HepG2 (cell line): ENCODE data around the gene ZNF747. TPM values are rescaled to one million over a fixed set of nuclear protein-coding genes. Genes with fewer than 3 reads are reported as not detected.
A peak's percentile ranks its signal among the peaks of the same experiment; 100 is the strongest.

Source experiments
- ATF7-NPFF ChIP-seq: sonication (generic); formaldehyde crosslinking; IDR thresholded peaks from 2 replicates; pipeline ENCODE4 v1.8.1; 2023; ENCODE audit warnings: mild to moderate bottlenecking, low read depth, missing genetic modification reagents, moderate library complexity
- E2F1 ChIP-seq: sonication (generic); formaldehyde crosslinking; IDR thresholded peaks from 2 replicates; pipeline ENCODE4 v1.5.0; 2020; ENCODE audit warnings: missing genetic modification reagents
- EHMT2 ChIP-seq: fragments of 200-600 bp; sonication (generic); IDR thresholded peaks from 2 replicates; pipeline ENCODE4 v1.7.0; 2017; ENCODE audit warnings: antibody characterized with exemption, low read depth, low read length, borderline replicate concordance
- ETS1 ChIP-seq: sonication (generic); formaldehyde crosslinking; IDR thresholded peaks from 2 replicates; pipeline ENCODE4 v1.4.0; 2020; ENCODE audit warnings: missing genetic modification reagents
- HCFC1 ChIP-seq: fragments of 150-350 bp; IDR thresholded peaks from 2 replicates; pipeline ENCODE4 v1.6.1; 2014; ENCODE audit warnings: low read depth, low read length
- HDAC1 ChIP-seq: sonication (generic); formaldehyde crosslinking; IDR thresholded peaks from 2 replicates; pipeline ENCODE4 v1.5.1; 2020; ENCODE audit warnings: mild to moderate bottlenecking, missing genetic modification reagents
- KDM5A ChIP-seq: fragments of 200-600 bp; sonication (generic); IDR thresholded peaks from 2 replicates; pipeline ENCODE4 v1.7.0; 2018; ENCODE audit warnings: antibody characterized with exemption, mild to moderate bottlenecking, low read length, borderline replicate concordance
- MLLT10 ChIP-seq: sonication (generic); formaldehyde crosslinking; IDR thresholded peaks from 2 replicates; pipeline ENCODE4 v1.4.0; 2020; ENCODE audit warnings: missing genetic modification reagents
- PAWR ChIP-seq: sonication (generic); formaldehyde crosslinking; IDR thresholded peaks from 2 replicates; pipeline ENCODE4 v1.4.0; 2020; ENCODE audit warnings: missing genetic modification reagents, mild to moderate bottlenecking, borderline replicate concordance
- RARG ChIP-seq: sonication (generic); formaldehyde crosslinking; IDR thresholded peaks from 2 replicates; pipeline ENCODE4 v1.4.0; 2020; ENCODE audit warnings: low read depth, mild to moderate bottlenecking, missing genetic modification reagents
- REL ChIP-seq: sonication (generic); formaldehyde crosslinking; conservative IDR thresholded peaks from 2 replicates; pipeline ENCODE4 v1.8.0; 2022; ENCODE audit warnings: mild to moderate bottlenecking, missing genetic modification reagents, moderate library complexity
- RFX1 ChIP-seq: fragments of 450-650 bp; IDR thresholded peaks from 2 replicates; pipeline ENCODE4 v1.6.1; 2017
- SCMH1 ChIP-seq: sonication (generic); formaldehyde crosslinking; IDR thresholded peaks from 2 replicates; pipeline ENCODE4 v1.9.0; 2021; ENCODE audit warnings: missing genetic modification reagents, mild to moderate bottlenecking, borderline replicate concordance
- SOX13 ChIP-seq, 3 experiments: fragments of 450-650 bp in 1 of 3; sonication (generic) in 1 of 3; formaldehyde crosslinking in 1 of 3; IDR thresholded peaks in 2 of 3; conservative IDR thresholded peaks in 1 of 3; 2 replicates each; pipeline versions ENCODE4 v1.5.0 to v1.6.1; 2016 to 2020; ENCODE audit warnings: antibody characterized with exemption in 1 of 3, mild to moderate bottlenecking in 1 of 3, missing compliant biosample characterization in 1 of 3, missing genetic modification reagents in 1 of 3, moderate library complexity in 1 of 3
- TRAFD1 ChIP-seq: sonication (generic); formaldehyde crosslinking; IDR thresholded peaks from 2 replicates; pipeline ENCODE4 v1.5.1; 2020; ENCODE audit warnings: missing genetic modification reagents, mild to moderate bottlenecking, borderline replicate concordance
- TSC22D2 ChIP-seq: sonication (generic); formaldehyde crosslinking; IDR thresholded peaks from 2 replicates; pipeline ENCODE4 v1.5.1; 2020; ENCODE audit warnings: missing genetic modification reagents, mild to moderate bottlenecking, borderline replicate concordance
- ZFP36L2 ChIP-seq: sonication (generic); formaldehyde crosslinking; IDR thresholded peaks from 2 replicates; pipeline ENCODE4 v1.4.0; 2020; ENCODE audit warnings: missing genetic modification reagents
- ZNF143 ChIP-seq: sonication (generic); formaldehyde crosslinking; IDR thresholded peaks from 2 replicates; pipeline ENCODE4 v1.4.0; 2020; ENCODE audit warnings: missing genetic modification reagents
- ZNF331 ChIP-seq: sonication (generic); formaldehyde crosslinking; IDR thresholded peaks from 2 replicates; pipeline ENCODE4 v1.4.0; 2020; ENCODE audit warnings: missing genetic modification reagents
- ZNF33B ChIP-seq: sonication (generic); formaldehyde crosslinking; IDR thresholded peaks from 2 replicates; pipeline ENCODE4 v1.5.1; 2020; ENCODE audit warnings: mild to moderate bottlenecking, missing genetic modification reagents
- ZNF746 ChIP-seq: sonication (generic); formaldehyde crosslinking; IDR thresholded peaks from 2 replicates; pipeline ENCODE4 v1.8.0; 2022; ENCODE audit warnings: mild to moderate bottlenecking, missing genetic modification reagents
- polyA plus RNA-seq, 8 experiments: library from polyadenylated mRNA; depleted of rRNA in 3 of 8; stranded (reverse) in 7 of 8; unstranded in 1 of 8; fragments of >200 nt; fragmentation: Illumina TruSeq in 4 of 8; extraction: Trizol in 4 of 8; gene quantifications; 2 replicates each; pipeline versions ENCODE4 v1.2.1 to v1.2.3, GENCODE V29; 2011 to 2016; ENCODE audit warnings: low read depth in 4 of 8, missing spikeins in 1 of 8, mixed read lengths in 1 of 8; ENCODE audit not compliant: insufficient read depth in 1 of 8
- total RNA-seq, 5 experiments: library from RNA; depleted of rRNA; stranded (reverse); fragments of >200 nt; fragmentation: Illumina TruSeq; extraction: Trizol; gene quantifications; 2 replicates each; pipeline ENCODE4 v1.2.3, GENCODE V29; 2016; ENCODE audit warnings: low read depth in 1 of 5
- TF ChIP-seq, protein P1 (sequence below): IDR thresholded peaks from 2 replicates; pipeline ENCODE4 v1.6.1; 2016; ENCODE audit warnings: missing biosample characterization, missing genetic modification reagents, low read depth
- TF ChIP-seq, protein P2 (sequence below): sonication (generic); formaldehyde crosslinking; IDR thresholded peaks from 2 replicates; pipeline ENCODE4 v1.5.0; 2020; ENCODE audit warnings: missing genetic modification reagents

ZNF747 gene
- total and polyA plus RNA-seq, 2 of the 13 experiments (the other 11 are each of a cell fraction or from before 2014, with no cell fraction given), result 7.2 to 10.2 TPM

DNA sequence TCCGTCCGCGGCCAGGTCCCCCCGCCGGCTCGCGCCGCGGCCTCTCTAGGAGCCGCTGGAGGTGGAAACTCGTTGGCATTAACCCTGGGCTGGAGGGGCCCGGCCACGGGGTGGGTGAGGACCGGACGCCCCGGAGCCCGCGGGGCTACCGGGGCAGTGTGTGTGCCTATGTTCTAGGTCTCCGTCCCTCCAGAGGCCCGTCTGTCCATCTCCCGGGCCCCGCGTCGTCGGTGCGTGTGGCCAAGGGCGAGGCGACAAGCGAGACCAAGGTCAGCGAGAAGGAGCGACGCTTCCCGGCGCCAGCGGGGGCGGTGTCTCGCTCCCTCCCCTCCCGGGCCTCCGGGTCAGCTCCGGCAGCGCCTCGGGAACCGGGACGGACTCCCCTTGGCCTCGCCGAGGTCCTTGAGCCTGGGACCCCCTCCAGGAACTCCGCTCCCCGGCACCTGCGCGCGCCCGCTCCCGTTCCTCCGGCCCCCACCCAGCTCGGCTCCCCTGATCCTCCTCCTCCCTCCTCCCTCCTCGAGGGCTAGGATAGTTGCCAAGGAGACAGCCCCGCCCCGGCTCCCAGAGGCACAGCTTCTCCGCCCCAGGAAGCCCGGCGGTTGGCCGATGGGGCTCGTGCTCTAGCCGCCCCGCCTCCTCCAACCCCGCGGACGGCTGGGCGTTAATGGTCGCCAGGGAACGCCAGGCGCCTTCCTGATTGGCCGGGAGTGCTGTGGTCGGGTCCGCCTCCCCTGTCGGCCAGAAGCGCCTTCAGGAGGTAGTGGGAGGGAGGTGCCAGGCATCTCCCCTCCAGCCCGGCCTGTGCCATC is 7.6 kb downstream of the ZNF747 start (continued):
- TF ChIP-seq, protein P1, sequence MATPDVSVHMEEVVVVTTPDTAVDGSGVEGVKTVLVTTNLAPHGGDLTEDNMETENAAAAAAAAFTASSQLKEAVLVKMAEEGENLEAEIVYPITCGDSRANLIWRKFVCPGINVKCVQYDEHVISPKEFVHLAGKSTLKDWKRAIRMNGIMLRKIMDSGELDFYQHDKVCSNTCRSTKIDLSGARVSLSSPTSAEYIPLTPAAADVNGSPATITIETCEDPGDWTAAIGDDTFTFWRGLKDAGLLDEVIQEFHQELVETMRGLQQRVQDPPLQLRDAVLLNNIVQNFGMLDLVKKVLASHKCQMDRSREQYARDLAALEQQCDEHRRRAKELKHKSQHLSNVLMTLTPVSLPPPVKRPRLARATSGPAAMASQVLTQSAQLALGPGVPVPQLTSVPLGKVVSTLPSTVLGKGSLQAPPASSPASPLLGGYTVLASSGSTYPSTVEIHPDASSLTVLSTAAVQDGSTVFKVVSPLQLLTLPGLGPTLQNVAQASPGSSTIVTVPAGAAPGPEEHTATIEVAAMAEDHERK, result no peak
- TF ChIP-seq ZNF143 (CRISPR knock-in tag) (peak; percentile 49; the same call in 1 of the 2 replicates), KDM5A (peak; percentile 88; the same call in 1 of the 2 replicates), SOX13 (IDR thresholded peaks at IDR 0.05) (no peak), SOX13 (CRISPR knock-in tag; conservative IDR thresholded peaks at IDR 0.05 in 1 of 2, IDR thresholded peaks at IDR 0.05 in 1 of 2) (no peak; a peak in 1 of 4 replicates), HDAC1 (CRISPR knock-in tag) (peak; percentile 72), ATF7-NPFF (CRISPR knock-in tag) (peak; percentile 57; the same call in 1 of the 2 replicates), TRAFD1 (peak; percentile 66; the same call in 1 of the 2 replicates), SCMH1 (CRISPR knock-in tag) (no peak), RARG (no peak), PAWR (CRISPR knock-in tag) (no peak), HCFC1 (peak; percentile 76), TSC22D2 (CRISPR knock-in tag) (peak; percentile 64), E2F1 (CRISPR knock-in tag) (no peak), EHMT2 (no peak), RFX1 (peak; percentile 98), ETS1 (no peak), ZFP36L2 (CRISPR knock-in tag) (no peak), ZNF33B (CRISPR knock-in tag) (no peak; the same call in 1 of the 2 replicates), ZNF746 (CRISPR knock-in tag) (peak; percentile 70; the same call in 1 of the 2 replicates), MLLT10 (CRISPR knock-in tag) (no peak), REL (CRISPR knock-in tag) (peak; percentile 64), ZNF331 (CRISPR knock-in tag) (no peak; the same call in 1 of the 2 replicates)
- TF ChIP-seq, protein P2, sequence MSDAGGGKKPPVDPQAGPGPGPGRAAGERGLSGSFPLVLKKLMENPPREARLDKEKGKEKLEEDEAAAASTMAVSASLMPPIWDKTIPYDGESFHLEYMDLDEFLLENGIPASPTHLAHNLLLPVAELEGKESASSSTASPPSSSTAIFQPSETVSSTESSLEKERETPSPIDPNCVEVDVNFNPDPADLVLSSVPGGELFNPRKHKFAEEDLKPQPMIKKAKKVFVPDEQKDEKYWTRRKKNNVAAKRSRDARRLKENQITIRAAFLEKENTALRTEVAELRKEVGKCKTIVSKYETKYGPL (CRISPR knock-in tag), result no peak
